LoVo (cell line): ENCODE data around the gene ANXA11.

Source experiments
- DNase-seq: peaks from one replicate; pipeline ENCODE4 v3.0.0-alpha.2; 2016; ENCODE audit warnings: low spot score

ANXA11 gene

DNA sequence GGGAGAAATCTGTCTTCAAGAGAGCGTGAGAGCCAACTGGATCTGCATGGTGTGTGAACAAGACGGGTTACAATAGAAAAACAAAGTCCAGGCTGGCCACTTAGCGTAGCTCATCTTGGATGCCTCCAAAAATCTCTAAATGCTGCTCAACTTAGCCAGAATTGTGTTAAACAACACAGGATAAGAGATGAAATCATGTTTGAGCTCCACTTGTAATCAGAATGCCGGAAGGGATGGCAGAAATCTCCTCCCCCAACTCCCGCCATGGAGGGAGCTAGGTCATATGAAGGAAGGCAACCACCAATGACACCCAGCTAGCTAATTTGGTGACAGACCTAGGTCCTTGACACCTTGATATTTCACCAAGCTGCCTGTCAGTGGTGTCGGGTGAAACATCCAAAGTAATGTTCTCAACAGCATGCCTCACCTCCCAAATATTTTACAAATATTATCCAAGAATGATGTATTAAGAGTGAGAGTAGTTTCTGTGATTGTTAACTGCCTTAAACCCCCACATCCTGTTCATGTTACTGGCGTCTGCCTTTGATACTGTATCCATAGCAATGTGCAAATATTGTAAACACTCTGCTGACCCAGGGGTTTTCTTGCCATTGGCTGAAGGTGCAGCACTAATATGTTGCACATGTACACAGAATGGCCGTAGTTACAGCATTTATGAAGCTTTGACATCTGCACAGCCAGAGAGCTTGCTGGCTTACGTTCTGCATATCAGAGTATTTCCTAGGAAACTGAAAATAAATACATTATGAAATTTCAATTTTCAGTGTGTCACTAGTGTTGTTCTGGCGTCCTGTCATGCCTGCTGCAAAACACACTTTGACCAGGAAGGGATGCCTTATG, 101.0 kb downstream of the ANXA11 start:
- no peak for DNase-seq
